OCI-LY7 (cell line): Measurements from ENCODE around the gene KRT73. TPM values are rescaled to one million over a fixed set of nuclear protein-coding genes. Genes with fewer than 3 reads are reported as not detected.

Source experiments
- BruUV-seq: library from RNA; stranded (reverse); fragments of 400-500 nt; replicated peaks from 2 replicates; lab custom pipeline; 2021; lab: Mats Ljungman, UMichigan
- CTCF ChIA-PET: fragments of 300-600 bp; sonication (Branson Sonifier 250); formaldehyde crosslinking; loops from one replicate; lab custom pipeline; 2022; ENCODE audit warnings: antibody characterized with exemption; ENCODE audit not compliant: unreplicated experiment; lab: Charles Lee
- POLR2A ChIA-PET: fragments of 300-600 bp; sonication (Branson Sonifier 250); formaldehyde crosslinking; loops from one replicate; lab custom pipeline; 2022; ENCODE audit warnings: antibody characterized with exemption; lab: Charles Lee
- DNase-seq: peaks from one replicate; pipeline ENCODE4 v3.0.0-alpha.2; 2015; ENCODE audit warnings: low spot score
- H2AFZ ChIP-seq: fragments of 200-600 bp; sonication (generic), shearing (Covaris generic); 2 replicates; pipeline ENCODE4 v1.6.1; 2014; ENCODE audit warnings: mild to moderate bottlenecking, antibody characterized with exemption, low read length, moderate library complexity
- H3K27ac ChIP-seq: fragments of 200-600 bp; sonication (generic); 2 replicates; pipeline ENCODE4 v1.5.1; 2014; ENCODE audit warnings: mixed run types, low read depth, mild to moderate bottlenecking, moderate library complexity, low read length, inconsistent platforms; ENCODE audit not compliant: poor library complexity, severe bottlenecking
- H3K36me3 ChIP-seq: fragments of 200-600 bp; sonication (generic); 2 replicates; pipeline ENCODE4 v1.6.1; 2014; ENCODE audit warnings: mild to moderate bottlenecking, antibody characterized with exemption, low read length, moderate library complexity, mixed read lengths; ENCODE audit not compliant: insufficient read depth
- H3K4me1 ChIP-seq: fragments of 200-600 bp; sonication (generic); 2 replicates; pipeline ENCODE4 v1.5.1; 2014; ENCODE audit warnings: mild to moderate bottlenecking, low read length; ENCODE audit not compliant: insufficient read depth, poor library complexity, severe bottlenecking
- H3K4me2 ChIP-seq: fragments of 200-600 bp; sonication (generic); 2 replicates; pipeline ENCODE4 v1.6.1; 2014; ENCODE audit warnings: mild to moderate bottlenecking, low read length
- H3K4me3 ChIP-seq: fragments of 200-600 bp; sonication (generic); 2 replicates; pipeline ENCODE4 v1.5.1; 2014; ENCODE audit warnings: mild to moderate bottlenecking, low read depth, low read length; ENCODE audit not compliant: poor library complexity, severe bottlenecking
- H3K79me2 ChIP-seq: fragments of 200-600 bp; sonication (generic); 2 replicates; pipeline ENCODE4 v1.6.1; 2016; ENCODE audit warnings: low read depth, mild to moderate bottlenecking, low read length, moderate library complexity, mixed read lengths; ENCODE audit not compliant: insufficient read depth
- H3K9me2 ChIP-seq: fragments of 200-600 bp; sonication (generic); 2 replicates; pipeline ENCODE4 v1.6.1; 2016; ENCODE audit warnings: mild to moderate bottlenecking, low read length, mixed read lengths; ENCODE audit not compliant: insufficient read depth
- H3K9me3 ChIP-seq: fragments of 200-600 bp; sonication (generic); 2 replicates; pipeline ENCODE4 v1.6.1; 2014; ENCODE audit warnings: mild to moderate bottlenecking, mixed run types, low read length, mixed read lengths
- H4K20me1 ChIP-seq: fragments of 200-600 bp; sonication (generic); 2 replicates; pipeline ENCODE4 v1.6.1; 2014; ENCODE audit warnings: mild to moderate bottlenecking, antibody characterized with exemption, low read length, moderate library complexity, mixed read lengths; ENCODE audit not compliant: insufficient read depth
- CTCF ChIP-seq: fragments of 200-600 bp; sonication (generic); conservative IDR thresholded peaks from 2 replicates; pipeline ENCODE4 v1.5.1; 2014; ENCODE audit warnings: mild to moderate bottlenecking, antibody characterized with exemption, low read length, moderate library complexity, mixed read lengths
- EZH2phosphoT487 ChIP-seq: fragments of 200-600 bp; sonication (generic); IDR thresholded peaks from 2 replicates; pipeline ENCODE4 v1.6.1; 2018; ENCODE audit warnings: low read depth, borderline replicate concordance, mild to moderate bottlenecking, mixed run types, antibody characterized with exemption, low read length, moderate library complexity, mixed read lengths
- intact Hi-C: fragments of 100-400 bp; cut with micrococcal nuclease; formaldehyde crosslinking; loops from one replicate; pipeline ENCODE4 v1.10.0; 2022; ENCODE audit not compliant: unreplicated experiment
- total RNA-seq, 2 experiments: library from RNA; depleted of rRNA in 1 of 2; stranded (reverse); fragments of >200 nt in 1 of 2; shearing (Covaris generic) in 1 of 2; gene quantifications; 2 replicates each; pipeline ENCODE4 v1.2.3, GENCODE V29; 2014 to 2022

The KRT73 gene
- total RNA-seq, 2 experiments from 2014 or later, result not detected

- Histone ChIP-seq H4K20me1 (no peaks in the 10 kb centered on the region), H3K4me3 (no peak overlapping the region), H2AFZ (no peak overlapping the region), H3K9me2 (no peaks in the 10 kb centered on the region), H3K9me3 (no peaks in the 10 kb centered on the region), H3K79me2 (no peaks in the 10 kb centered on the region), H3K36me3 (no peaks in the 10 kb centered on the region), H3K4me2 (no peak overlapping the region), H3K27ac (no peak overlapping the region), H3K4me1 (no peaks in the 10 kb centered on the region)
- DNase-seq, result no peak
- ChIA-PET CTCF (no interaction called here), POLR2A (no interaction called here)
- no TSS peak for BruUV-seq
- intact Hi-C loops, result no loop called here
- TF ChIP-seq EZH2phosphoT487 (no peak), CTCF (no peak)
Measured at GRCh38 chr12:52657250-52657902, 39.0 kb upstream of the KRT73 start.

- POLR2A ChIA-PET, result no interaction called here
- CTCF ChIA-PET, result no interaction called here
- Histone ChIP-seq H3K79me2 (no peaks in the 10 kb centered on the region), H3K4me3 (no peak overlapping the region), H3K9me3 (no peaks in the 10 kb centered on the region), H2AFZ (no peak overlapping the region), H4K20me1 (no peaks in the 10 kb centered on the region), H3K9me2 (no peaks in the 10 kb centered on the region), H3K4me1 (no peaks in the 10 kb centered on the region), H3K36me3 (no peaks in the 10 kb centered on the region), H3K4me2 (no peak overlapping the region), H3K27ac (no peak overlapping the region)
- TF ChIP-seq CTCF, result no peak
- no peak for TF ChIP-seq EZH2phosphoT487
- intact Hi-C loops, result no loop called here
- BruUV-seq, result no TSS peak
- DNase-seq, result no peak
Measured at GRCh38 chr12:52656616-52657015, 38.3 kb upstream of the KRT73 start.

- Histone ChIP-seq H3K9me3 (no peaks in the 10 kb centered on the region), H3K4me3 (no peak overlapping the region), H2AFZ (no peak overlapping the region), H4K20me1 (no peaks in the 10 kb centered on the region), H3K36me3 (no peaks in the 10 kb centered on the region), H3K9me2 (no peaks in the 10 kb centered on the region), H3K79me2 (no peaks in the 10 kb centered on the region), H3K27ac (no peak overlapping the region), H3K4me1 (no peaks in the 10 kb centered on the region), H3K4me2 (no peak overlapping the region)
- intact Hi-C loops, result no loop called here
- no peak for TF ChIP-seq EZH2phosphoT487
- TF ChIP-seq CTCF, result no peak
- ChIA-PET POLR2A (no interaction called here), CTCF (no interaction called here)
- no peak for DNase-seq
- no TSS peak for BruUV-seq
Measured at GRCh38 chr12:52655720-52656124, 37.4 kb upstream of the KRT73 start.
